Measurements from ENCODE around the gene UBE2Q1. TPM values are rescaled to one million over a fixed set of nuclear protein-coding genes. Genes with fewer than 3 reads are reported as not detected.
A peak's percentile ranks its signal among the peaks of the same experiment; 100 is the strongest.
"Not testable (repeated sequence)": the region's sequence is repeated elsewhere in the genome, so short reads cannot be mapped to it uniquely, and the experiment has no call there.

Gene UBE2Q1
- total RNA-seq, 2 donors from 2014 or later, result 24.7 to 43.7 TPM

DNA sequence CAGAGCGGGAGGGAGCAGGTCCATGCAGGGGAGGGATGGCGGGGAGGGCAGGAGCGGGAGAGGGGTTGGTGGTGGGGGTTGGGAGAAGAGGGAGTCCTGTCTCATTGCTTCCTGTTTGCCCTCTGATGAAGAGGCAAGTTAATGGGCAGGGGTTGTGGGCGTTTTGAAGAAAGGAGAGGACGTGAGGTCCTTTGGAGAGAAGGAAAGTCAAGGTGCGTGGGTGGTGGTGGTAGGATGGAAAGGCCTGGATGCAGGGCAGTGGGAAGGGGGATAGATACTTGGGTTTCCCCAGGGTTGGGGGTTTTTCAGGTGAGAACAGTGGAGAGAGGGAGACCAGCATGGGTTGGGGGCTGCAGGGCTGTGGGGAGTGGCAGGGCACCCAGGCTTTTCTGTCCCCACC lies 17.2 kb downstream of the UBE2Q1 start:
- Histone ChIP-seq H3K27me3 (replicated peaks; ENCODE audit: insufficient read depth) (no peaks in the 10 kb centered on the region), H3K4me1 (replicated peaks) (no peaks in the 10 kb centered on the region), H3K27ac (no peak overlapping the region), H3K4me3 (no peak overlapping the region), H3K36me3 (no peaks in the 10 kb centered on the region), H3K9me3 (no peaks in the 10 kb centered on the region)
- WGBS, result 56% methylated on average over 6 of the region's 6 CpGs
- no peak for TF ChIP-seq POLR2A (IDR thresholded peaks at IDR 0.05)
- TF ChIP-seq, protein P1, sequence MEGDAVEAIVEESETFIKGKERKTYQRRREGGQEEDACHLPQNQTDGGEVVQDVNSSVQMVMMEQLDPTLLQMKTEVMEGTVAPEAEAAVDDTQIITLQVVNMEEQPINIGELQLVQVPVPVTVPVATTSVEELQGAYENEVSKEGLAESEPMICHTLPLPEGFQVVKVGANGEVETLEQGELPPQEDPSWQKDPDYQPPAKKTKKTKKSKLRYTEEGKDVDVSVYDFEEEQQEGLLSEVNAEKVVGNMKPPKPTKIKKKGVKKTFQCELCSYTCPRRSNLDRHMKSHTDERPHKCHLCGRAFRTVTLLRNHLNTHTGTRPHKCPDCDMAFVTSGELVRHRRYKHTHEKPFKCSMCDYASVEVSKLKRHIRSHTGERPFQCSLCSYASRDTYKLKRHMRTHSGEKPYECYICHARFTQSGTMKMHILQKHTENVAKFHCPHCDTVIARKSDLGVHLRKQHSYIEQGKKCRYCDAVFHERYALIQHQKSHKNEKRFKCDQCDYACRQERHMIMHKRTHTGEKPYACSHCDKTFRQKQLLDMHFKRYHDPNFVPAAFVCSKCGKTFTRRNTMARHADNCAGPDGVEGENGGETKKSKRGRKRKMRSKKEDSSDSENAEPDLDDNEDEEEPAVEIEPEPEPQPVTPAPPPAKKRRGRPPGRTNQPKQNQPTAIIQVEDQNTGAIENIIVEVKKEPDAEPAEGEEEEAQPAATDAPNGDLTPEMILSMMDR (IDR thresholded peaks at IDR 0.05), result no peak
- no peak for TF ChIP-seq POLR2AphosphoS5 (IDR thresholded peaks at IDR 0.05)
- intact Hi-C loops (cut with DNase I), result loop anchor here (5.0 kb wide), 1 partner anchor 54 kb away; no protein-coding TSS in a partner anchor
- DNase-seq (ENCODE audit: low spot score), result no peak

DNA sequence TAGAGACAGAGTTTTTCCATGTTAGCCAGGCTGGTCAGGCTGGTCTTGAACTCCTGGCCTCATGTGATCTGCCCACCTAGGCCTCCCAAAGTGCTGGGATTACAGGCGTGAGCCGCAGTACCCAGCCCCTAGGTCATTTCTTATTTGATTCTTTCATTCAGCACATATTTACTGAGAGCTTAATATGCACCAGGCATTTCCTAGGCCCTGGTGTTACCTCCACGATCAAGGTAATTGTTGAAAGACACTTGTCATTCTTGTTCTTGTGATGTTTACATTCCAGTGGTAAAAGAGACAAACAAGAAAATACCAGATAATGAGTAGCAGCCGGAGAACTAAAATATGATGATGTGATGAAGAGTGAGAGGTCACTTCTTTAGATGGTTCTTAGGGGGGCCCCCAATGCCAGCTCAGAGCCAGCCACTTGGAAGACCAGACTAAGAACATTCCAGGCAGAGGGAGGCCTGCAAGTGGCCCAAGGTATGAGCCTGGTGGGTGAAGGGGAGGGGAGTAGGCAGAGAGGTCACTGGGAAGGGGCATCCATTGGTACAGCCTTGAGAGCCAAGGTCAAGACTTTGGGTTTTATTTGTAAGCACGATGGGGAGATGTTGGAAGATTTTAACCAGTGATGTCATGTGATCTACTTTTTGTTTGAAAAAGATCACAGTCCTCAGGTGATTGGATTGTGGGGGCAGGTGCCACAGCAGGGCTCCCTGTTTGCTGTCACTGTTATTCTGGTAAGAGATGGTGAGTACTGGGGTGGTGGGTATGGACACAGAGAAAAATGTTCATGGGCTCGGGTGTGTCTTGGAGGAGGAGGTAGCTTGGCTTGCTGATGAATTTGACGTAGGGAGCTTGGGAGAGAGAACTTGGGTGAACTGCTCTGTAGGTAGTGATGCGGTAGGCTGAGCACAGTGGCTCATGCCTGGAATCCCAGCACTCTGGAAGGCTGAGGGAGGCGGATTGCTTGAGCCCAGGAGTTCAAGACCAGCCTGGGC lies 18.7 kb downstream of the UBE2Q1 start:
- intact Hi-C loops (cut with DNase I), result loop anchor here (5.0 kb wide), 1 partner anchor 52 kb away; no protein-coding TSS in a partner anchor
- 80% methylated on average over 9 of the region's 9 CpGs for WGBS

DNA sequence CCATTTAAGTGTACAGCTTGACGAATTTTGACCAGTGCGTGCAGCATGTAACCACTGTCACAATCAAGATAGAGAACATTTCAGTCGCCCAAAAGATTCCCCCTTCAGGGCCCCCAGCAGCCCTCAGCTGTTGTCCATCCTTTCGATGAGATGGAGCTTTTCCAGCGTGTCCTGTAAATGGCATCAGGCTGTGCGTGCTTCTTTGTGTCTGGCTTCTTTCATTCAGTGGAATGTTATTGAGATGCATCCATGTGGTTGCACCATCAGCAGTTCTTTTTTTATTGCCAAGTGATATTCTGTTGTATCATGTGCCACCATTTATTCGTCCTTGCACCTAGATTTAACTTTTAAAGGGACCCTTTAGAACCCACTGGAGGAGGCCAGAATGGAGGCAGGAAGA lies 21.9 kb downstream of the UBE2Q1 start:
- Histone ChIP-seq H3K9me3 (no peaks in the 10 kb centered on the region), H3K36me3 (no peaks in the 10 kb centered on the region), H3K27me3 (replicated peaks; ENCODE audit: insufficient read depth) (no peaks in the 10 kb centered on the region), H3K27ac (no peak overlapping the region), H3K4me1 (replicated peaks) (no peaks in the 10 kb centered on the region), H3K4me3 (no peak overlapping the region)
- TF ChIP-seq POLR2AphosphoS5 (IDR thresholded peaks at IDR 0.05), result no peak
- no peak for TF ChIP-seq POLR2A (IDR thresholded peaks at IDR 0.05)
- TF ChIP-seq, protein P1 (IDR thresholded peaks at IDR 0.05), result no peak
- no peak for DNase-seq (ENCODE audit: low spot score)
- WGBS, result 69% methylated on average over 7 of the region's 7 CpGs
- intact Hi-C loops (cut with DNase I), result no loop called here

More for the DNA sequence above, 18.7 kb downstream of the UBE2Q1 start:
- H3K27ac ChIP-seq, result no peak overlapping the region
- H3K36me3 ChIP-seq, result no peaks in the 10 kb centered on the region
- H3K27me3 ChIP-seq (replicated peaks; ENCODE audit: insufficient read depth), result no peaks in the 10 kb centered on the region
- DNase-seq (ENCODE audit: low spot score), result no peak
- no peak overlapping the region for H3K4me3 ChIP-seq
- no peaks in the 10 kb centered on the region for H3K9me3 ChIP-seq
- TF ChIP-seq, protein P1 (IDR thresholded peaks at IDR 0.05), result no peak
- TF ChIP-seq POLR2A (IDR thresholded peaks at IDR 0.05), result no peak
- TF ChIP-seq POLR2AphosphoS5 (IDR thresholded peaks at IDR 0.05), result no peak
- H3K4me1 ChIP-seq (replicated peaks), result no peaks in the 10 kb centered on the region

DNA sequence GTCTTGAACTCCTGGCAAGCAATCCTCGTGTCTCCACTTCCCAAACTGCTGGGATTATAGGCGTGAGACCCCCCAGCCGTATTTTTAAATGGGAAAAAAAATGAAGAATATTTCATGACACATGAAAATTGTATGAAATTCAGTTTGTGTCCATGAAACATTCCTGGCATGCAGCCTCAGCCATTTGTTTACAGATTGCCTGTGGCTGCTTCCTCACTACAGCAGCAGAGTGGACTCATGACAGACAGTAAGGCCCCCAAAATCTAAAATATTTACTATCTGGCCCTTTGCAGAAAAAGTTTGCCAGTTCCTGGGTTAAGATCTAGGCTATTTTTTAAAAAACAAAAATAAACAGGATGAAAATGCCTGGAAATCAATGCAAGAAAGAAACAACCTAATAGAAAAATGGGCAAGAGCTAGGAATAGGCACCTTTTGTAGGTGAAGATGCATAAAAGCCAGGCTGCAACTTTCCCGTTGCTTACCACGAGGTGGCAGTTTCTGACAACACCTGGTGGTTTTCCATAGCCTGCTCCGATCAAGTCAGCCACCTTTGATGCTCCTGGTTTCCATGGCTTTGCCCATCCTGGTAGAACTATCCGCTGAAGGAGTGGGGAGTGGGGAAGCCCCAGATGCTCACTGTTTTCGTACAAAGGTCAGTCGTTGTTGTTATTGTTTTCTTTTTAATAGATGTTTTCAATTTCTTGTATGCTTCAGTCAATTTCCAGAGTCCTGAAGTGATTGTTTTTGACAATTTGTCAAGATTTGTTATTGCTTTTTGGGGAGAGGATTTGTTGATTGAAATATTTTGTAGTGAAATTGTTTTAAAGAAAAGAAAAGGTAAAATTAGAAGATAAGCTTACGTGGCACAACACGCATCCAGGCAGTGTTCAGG lies 24.3 kb downstream of the UBE2Q1 start:
- no peaks in the 10 kb centered on the region for H3K9me3 ChIP-seq
- TF ChIP-seq POLR2AphosphoS5 (IDR thresholded peaks at IDR 0.05), result no peak
- TF ChIP-seq, protein P1 (IDR thresholded peaks at IDR 0.05), result peak in 3 of 4 experiments; percentile 21 to 54 (median 46)
- no peak for TF ChIP-seq POLR2A (IDR thresholded peaks at IDR 0.05)
- no peak overlapping the region for H3K4me3 ChIP-seq
- no peak overlapping the region for H3K27ac ChIP-seq
- DNase-seq (ENCODE audit: low spot score), result peak; percentile 32
- H3K36me3 ChIP-seq, result no peaks in the 10 kb centered on the region
- no peaks in the 10 kb centered on the region for H3K27me3 ChIP-seq (replicated peaks; ENCODE audit: insufficient read depth)
- intact Hi-C loops (cut with DNase I), result no loop called here
- H3K4me1 ChIP-seq (replicated peaks), result no peaks in the 10 kb centered on the region
- 59% methylated on average over 11 of the region's 11 CpGs for WGBS

DNA sequence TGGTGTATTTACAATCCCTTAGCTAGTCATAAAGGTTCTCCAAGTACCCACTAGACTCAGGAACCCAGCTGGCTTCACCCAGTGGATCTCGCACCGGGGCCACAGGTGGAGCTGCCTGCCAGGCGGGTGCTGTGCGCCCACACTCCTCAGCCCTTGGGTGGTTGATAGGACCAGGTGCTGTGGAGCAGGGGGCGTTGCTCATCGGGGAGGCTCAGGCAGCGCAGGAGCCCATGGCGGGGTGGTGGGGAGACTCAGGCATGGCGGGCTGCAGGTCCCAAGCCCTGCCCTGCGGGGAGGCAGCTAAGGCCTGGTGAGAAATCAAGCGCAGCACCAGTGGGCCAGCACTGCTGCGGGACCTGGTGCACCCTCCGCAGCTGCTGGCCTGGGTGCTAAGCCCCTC lies 26.5 kb downstream of the UBE2Q1 start:
- DNase-seq (ENCODE audit: low spot score); H3K36me3 ChIP-seq; H3K27me3 ChIP-seq (replicated peaks; ENCODE audit: insufficient read depth); H3K9me3 ChIP-seq; intact Hi-C loops (cut with DNase I); H3K4me3 ChIP-seq; H3K4me1 ChIP-seq (replicated peaks); H3K27ac ChIP-seq: not testable (repeated sequence)
- WGBS, result 92% methylated on average over 10 of the region's 13 CpGs
